Measurements from ENCODE around the gene RFPL4A.

- TF ChIP-seq POLR2AphosphoS5 (IDR thresholded peaks at IDR 0.05) (no peak), POLR2A (IDR thresholded peaks at IDR 0.05) (no peak), CTCF (IDR thresholded peaks at IDR 0.05) (no peak), EP300 (IDR thresholded peaks at IDR 0.05) (no peak)
These were observed 53.6 kb downstream of the RFPL4A start for GRCh38 chr19:55812449-55812848.

Measured in upper lobe of left lung (tissue), 4 donors.